Measurements from ENCODE around the gene PSTPIP1. TPM values are rescaled to one million over a fixed set of nuclear protein-coding genes. Genes with fewer than 3 reads are reported as not detected.
A peak's percentile ranks its signal among the peaks of the same experiment; 100 is the strongest.

PSTPIP1 gene
- total and polyA plus RNA-seq, 2 of the 13 experiments (the other 11 are each of a cell fraction or from before 2014, with no cell fraction given): 4.4 to 8.7 TPM

DNA sequence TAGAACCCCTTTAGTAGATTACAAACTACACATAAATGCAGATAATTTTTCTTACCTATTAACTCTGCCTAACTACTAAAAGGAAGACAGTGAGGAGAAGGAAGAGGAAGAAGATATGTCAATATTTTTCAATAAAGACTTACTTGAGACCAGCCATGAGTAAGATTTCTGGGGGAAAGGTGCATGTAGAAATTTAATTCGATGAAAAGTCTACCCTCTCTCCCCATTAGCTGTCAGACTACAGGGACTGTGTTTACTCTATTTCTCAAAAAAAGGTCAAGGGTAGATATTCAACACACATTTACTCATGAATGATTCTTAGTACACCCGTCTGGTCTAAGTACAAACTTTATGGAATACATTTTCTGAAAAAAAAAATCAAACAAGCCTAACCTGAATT, 69.1 kb downstream of the PSTPIP1 start:
- no peak overlapping the region for H3K27ac ChIP-seq (ENCODE audit: extremely low read length, insufficient read depth, low read length)
- POLR2A ChIA-PET: interaction anchor here (0.7 kb wide), 1 partner anchor 10 kb away, joined by 3 read pairs; no protein-coding TSS in a partner anchor
- no peak for DNase-seq (ENCODE audit: low spot score)
- no peak overlapping the region for H3K4me3 ChIP-seq (replicated peaks in 1 of 3; ENCODE audit: insufficient read depth in 1 of 3, low read depth in 2 of 3, low read length in 3 of 3)
- H3K9ac ChIP-seq (ENCODE audit: insufficient read depth, low read depth, low read length): no peak overlapping the region
- no peaks in the 10 kb centered on the region for H3K9me3 ChIP-seq (ENCODE audit: low read length)
- CTCF ChIA-PET (ENCODE audit: low intra/inter-chr PET ratio, low total read pairs): no interaction called here
- no peak for TF ChIP-seq ZNF3 (CRISPR knock-in tag; IDR thresholded peaks at IDR 0.05)
- no peak for TF ChIP-seq SMAD9 (CRISPR knock-in tag; IDR thresholded peaks at IDR 0.05)
- TF ChIP-seq NR2F6 (IDR thresholded peaks at IDR 0.05): peak; percentile 18; the same call in 1 of the 2 replicates
- no peak for TF ChIP-seq NR2F6 (CRISPR knock-in tag; IDR thresholded peaks at IDR 0.05)
- in situ Hi-C loops (cut with HindIII; ENCODE audit: extremely low pct_ligation_motif_present, low pct_unique_long_range_greater_than_20kb): no loop called here
- 39% methylated on average over 2 of the region's 2 CpGs for WGBS (ENCODE audit: low lambda C conversion rate)
- peaks cover 11% of the 10 kb centered on the region for H4K20me1 ChIP-seq (ENCODE audit: insufficient read depth, low read length)
- no TSS peak for BruUV-seq (replicated peaks)
- H2AFZ ChIP-seq (ENCODE audit: low read length): no peak overlapping the region
- H3K79me2 ChIP-seq (ENCODE audit: insufficient read depth, low read length): peaks cover 43% of the 10 kb centered on the region
- H3K27me3 ChIP-seq (ENCODE audit: control insufficient read depth in 1 of 2, insufficient read depth in 2 of 2, low read length in 2 of 2): no peaks in the 10 kb centered on the region
- no peaks in the 10 kb centered on the region for H3K36me3 ChIP-seq (replicated peaks in 1 of 2; ENCODE audit: control insufficient read depth in 1 of 2, insufficient read depth in 2 of 2, low read length in 2 of 2)
- no peak for FAIRE-seq
- intact Hi-C loops (cut with micrococcal nuclease; ENCODE audit: unreplicated experiment): no loop called here
- peaks cover 47% of the 10 kb centered on the region for H3K4me1 ChIP-seq (ENCODE audit: insufficient read depth, low read length)
- ATAC-seq: no peak; the same call in 2 of the 3 replicates
- no peak overlapping the region for H3K4me2 ChIP-seq (ENCODE audit: low read depth, low read length)

DNA sequence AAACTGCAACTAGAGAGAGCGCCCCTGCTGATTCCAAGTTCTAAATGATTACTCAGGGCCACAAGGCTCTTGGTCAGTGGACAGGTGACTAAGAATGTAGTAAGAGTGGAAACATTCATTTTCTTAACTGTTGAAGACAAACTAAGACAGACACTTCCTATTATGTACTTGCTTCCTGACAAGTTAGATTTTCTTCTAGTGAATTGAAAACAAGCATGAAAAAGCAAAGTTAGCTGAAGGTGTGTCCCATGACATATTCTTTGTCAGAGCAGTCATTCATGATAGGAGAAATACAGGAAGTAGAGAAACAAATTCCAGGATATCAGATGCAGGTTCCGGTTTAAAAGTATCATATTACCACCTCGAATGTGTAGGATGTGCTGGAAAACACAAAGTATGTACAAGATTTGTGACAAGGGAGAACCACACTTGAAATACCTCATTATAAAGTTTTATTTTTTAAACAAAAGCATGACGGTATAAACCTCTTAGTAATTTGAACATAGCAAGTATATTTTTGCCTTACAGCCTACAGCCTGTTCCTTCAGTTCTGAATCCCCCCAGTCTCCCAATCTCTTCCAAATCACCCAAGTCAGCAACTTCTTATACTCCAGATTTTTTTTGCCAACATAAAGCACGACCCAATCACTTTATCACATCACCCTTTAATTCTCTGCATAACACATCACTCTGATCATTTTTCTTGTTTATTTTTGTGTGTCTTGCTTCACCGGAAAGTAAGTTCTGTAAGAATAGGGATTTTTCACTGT, 69.8 kb downstream of the PSTPIP1 start:
- ATAC-seq (no peak; the same call in 2 of the 3 replicates), DNase-seq (ENCODE audit: low spot score) (no peak), FAIRE-seq (no peak)
- BruUV-seq (replicated peaks): no TSS peak
- Histone ChIP-seq H3K9me3 (ENCODE audit: low read length) (no peaks in the 10 kb centered on the region), H3K36me3 (replicated peaks in 1 of 2; ENCODE audit: control insufficient read depth in 1 of 2, insufficient read depth in 2 of 2, low read length in 2 of 2) (no peaks in the 10 kb centered on the region; a peak in 1 of 5 replicates), H3K4me1 (ENCODE audit: insufficient read depth, low read length) (peaks cover 53% of the 10 kb centered on the region), H3K4me3 (replicated peaks in 1 of 3; ENCODE audit: insufficient read depth in 1 of 3, low read depth in 2 of 3, low read length in 3 of 3) (no peak overlapping the region), H2AFZ (ENCODE audit: low read length) (no peak overlapping the region), H3K27ac (ENCODE audit: extremely low read length, insufficient read depth, low read length) (no peak overlapping the region), H4K20me1 (ENCODE audit: insufficient read depth, low read length) (peaks cover 11% of the 10 kb centered on the region), H3K27me3 (ENCODE audit: control insufficient read depth in 1 of 2, insufficient read depth in 2 of 2, low read length in 2 of 2) (no peaks in the 10 kb centered on the region), H3K79me2 (ENCODE audit: insufficient read depth, low read length) (peaks cover 47% of the 10 kb centered on the region), H3K9ac (ENCODE audit: insufficient read depth, low read depth, low read length) (no peak overlapping the region), H3K4me2 (ENCODE audit: low read depth, low read length) (no peak overlapping the region)
- in situ Hi-C loops (cut with HindIII; ENCODE audit: extremely low pct_ligation_motif_present, low pct_unique_long_range_greater_than_20kb): no loop called here
- intact Hi-C loops (cut with micrococcal nuclease; ENCODE audit: unreplicated experiment): no loop called here
- peak; percentile 71; the same call in 1 of the 2 replicates for TF ChIP-seq SIX1 (CRISPR knock-in tag; IDR thresholded peaks at IDR 0.05; ENCODE audit: borderline replicate concordance)
- TF ChIP-seq MAFF (IDR thresholded peaks at IDR 0.05; ENCODE audit: low read depth, low read length): peak; percentile 24; the same call in 1 of the 2 replicates
- TF ChIP-seq MAFK (conservative IDR thresholded peaks at IDR 0.05 in 1 of 2, IDR thresholded peaks at IDR 0.05 in 1 of 2; ENCODE audit: low read length in 2 of 2): peak in 1 of 2 experiments; percentile 19; a peak in 1 of 4 replicates
- TF ChIP-seq GATAD1 (CRISPR knock-in tag; IDR thresholded peaks at IDR 0.05): no peak
- WGBS (ENCODE audit: low lambda C conversion rate): 88% methylated on average over 6 of the region's 6 CpGs
- POLR2A ChIA-PET: no interaction called here
- CTCF ChIA-PET (ENCODE audit: low intra/inter-chr PET ratio, low total read pairs): no interaction called here

All from HepG2 (cell line).